ENCODE results near the gene STAU1.
A peak's percentile ranks its signal among the peaks of the same experiment; 100 is the strongest.
"Not testable (repeated sequence)": the region's sequence is repeated elsewhere in the genome, so short reads cannot be mapped to it uniquely, and the experiment has no call there.

STAU1 gene

DNA sequence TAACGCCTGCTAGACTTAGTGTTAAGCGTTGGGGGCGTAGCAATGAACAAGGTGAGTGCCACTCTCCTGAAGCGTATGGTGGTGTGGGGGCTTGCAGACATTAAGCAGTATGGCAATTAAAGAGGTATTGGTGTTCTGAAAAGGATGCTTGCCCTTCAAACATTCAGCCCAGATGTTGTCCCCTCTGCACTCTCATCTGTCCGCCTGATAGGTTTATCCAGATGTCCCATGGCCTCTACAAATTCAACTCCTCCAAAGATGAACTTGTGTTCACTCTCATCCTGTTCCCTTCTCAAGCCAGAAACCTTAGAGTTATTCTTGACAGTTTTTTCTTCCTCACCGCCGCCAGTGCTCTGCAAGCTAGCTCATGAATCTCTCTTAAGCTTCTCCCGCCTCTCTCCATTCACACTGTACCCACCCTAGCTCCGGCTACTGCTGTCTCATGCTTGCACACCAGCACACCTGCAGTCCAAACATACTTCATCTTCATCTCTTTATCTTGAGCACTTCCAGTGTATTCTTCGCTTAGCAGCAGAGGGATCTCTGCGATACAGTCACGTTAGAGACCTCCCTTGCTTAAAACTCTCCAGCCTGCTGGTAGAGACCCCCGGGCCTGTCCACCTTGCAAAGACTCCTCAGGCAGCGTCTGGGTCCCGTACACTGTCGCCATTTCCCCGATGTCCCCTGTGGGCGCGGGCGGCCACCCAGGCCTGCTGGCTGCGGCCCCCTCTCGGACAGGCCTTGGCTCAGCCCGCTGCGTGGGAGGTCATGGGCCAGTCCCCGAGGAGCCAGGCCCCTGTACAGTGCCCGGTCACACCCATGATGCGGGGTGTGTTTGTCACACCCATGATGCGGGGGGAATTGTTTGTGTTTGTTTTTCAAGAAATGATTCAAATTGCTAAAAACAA lies 32.0 kb upstream of the STAU1 start:
- Histone ChIP-seq H3K9ac (ENCODE audit: low read depth, low read length) (peak overlapping the region; percentile 89), H3K36me3 (ENCODE audit: insufficient read depth, low read length) (peaks cover 36% of the 10 kb centered on the region), H3K27me3 (ENCODE audit: control insufficient read depth, insufficient read depth, low read length) (no peaks in the 10 kb centered on the region), H3K9me3 (replicated peaks; ENCODE audit: low read length) (no peaks in the 10 kb centered on the region), H3K4me2 (ENCODE audit: low read length) (peak overlapping the region; percentile 87), H3K4me1 (ENCODE audit: control insufficient read depth, insufficient read depth, low read length) (peaks cover 18% of the 10 kb centered on the region), H3K4me3 (ENCODE audit: low read length) (peak overlapping the region; percentile 85)

DNA sequence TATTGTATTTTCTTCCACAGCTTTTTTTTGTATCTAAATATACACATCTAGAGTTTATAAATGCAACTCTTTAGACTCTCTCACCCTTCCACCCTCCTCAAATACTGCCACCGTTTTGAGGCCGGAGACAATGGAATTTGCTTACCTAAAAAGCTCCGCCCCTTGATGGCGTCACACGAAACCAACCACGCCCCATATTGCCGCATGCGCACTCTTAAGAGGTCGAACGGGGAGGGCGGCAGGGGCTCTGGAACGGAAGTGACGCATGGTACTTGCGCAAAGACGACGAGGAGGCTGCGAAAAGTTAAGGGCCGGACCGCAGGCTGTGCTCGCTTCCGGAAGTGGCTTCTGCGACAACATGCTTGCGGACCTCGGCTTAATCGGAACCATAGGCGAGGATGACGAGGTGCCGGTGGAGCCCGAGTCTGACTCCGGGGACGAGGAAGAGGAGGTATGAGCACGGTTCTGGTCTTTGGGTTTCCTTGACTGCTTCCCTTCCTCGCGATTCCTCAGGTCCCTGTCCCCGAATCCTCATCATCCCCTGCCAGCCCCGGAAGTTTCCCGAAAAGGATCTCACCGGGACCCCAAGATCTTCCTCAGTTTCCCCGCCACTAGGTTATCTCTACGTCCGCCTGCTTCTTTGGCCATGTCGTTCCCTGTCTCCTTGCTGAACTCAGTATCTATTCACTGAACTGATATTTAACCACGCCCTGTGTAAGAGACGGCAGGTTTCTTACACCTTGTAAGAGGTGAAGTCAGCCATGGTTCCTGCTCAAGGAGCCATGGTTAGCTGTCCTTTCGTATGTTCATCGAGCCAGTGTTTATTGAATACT lies 31.2 kb upstream of the STAU1 start, which contains the start of gene DDX27:
Gene DDX27, plus strand, starts transcription at position 326 of the 833 bp plus-strand sequence. Its CDS starts 33 bp downstream, at position 359.
- peak within 1 kb of the TSS; percentile 85 for H3K4me3 ChIP-seq (ENCODE audit: low read length)
- H3K27me3 ChIP-seq (ENCODE audit: control insufficient read depth, insufficient read depth, low read length): no peaks in the 10 kb centered on the region
- peaks cover 18% of the 10 kb centered on the region for H3K4me1 ChIP-seq (ENCODE audit: control insufficient read depth, insufficient read depth, low read length)
- H3K4me2 ChIP-seq (ENCODE audit: low read length): peak within 1 kb of the TSS; percentile 87
- peak within 1 kb of the TSS; percentile 89 for H3K9ac ChIP-seq (ENCODE audit: low read depth, low read length)
- H3K9me3 ChIP-seq (replicated peaks; ENCODE audit: low read length): no peaks in the 10 kb centered on the region
- H3K36me3 ChIP-seq (ENCODE audit: insufficient read depth, low read length): peaks cover 27% of the 10 kb centered on the region

DNA sequence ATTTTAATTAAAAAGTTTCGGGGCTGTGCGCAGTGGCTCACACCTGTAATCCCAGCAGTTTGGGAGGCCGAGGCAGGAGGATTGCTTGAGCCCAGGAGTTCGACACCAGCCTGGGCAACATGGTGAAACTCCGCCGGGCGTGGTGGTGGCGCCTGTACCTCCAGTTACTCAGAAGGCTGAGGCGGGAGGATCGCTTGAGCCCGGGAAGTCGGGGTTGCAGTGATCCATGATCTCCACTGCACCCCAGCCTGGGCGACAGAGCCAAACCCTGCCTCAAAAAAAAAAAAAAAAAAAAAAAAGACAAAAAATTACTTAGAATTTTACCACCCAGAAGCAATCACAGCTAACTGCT lies 30.6 kb upstream of the STAU1 start:
- peaks cover 22% of the 10 kb centered on the region for H3K36me3 ChIP-seq (ENCODE audit: insufficient read depth, low read length)

DNA sequence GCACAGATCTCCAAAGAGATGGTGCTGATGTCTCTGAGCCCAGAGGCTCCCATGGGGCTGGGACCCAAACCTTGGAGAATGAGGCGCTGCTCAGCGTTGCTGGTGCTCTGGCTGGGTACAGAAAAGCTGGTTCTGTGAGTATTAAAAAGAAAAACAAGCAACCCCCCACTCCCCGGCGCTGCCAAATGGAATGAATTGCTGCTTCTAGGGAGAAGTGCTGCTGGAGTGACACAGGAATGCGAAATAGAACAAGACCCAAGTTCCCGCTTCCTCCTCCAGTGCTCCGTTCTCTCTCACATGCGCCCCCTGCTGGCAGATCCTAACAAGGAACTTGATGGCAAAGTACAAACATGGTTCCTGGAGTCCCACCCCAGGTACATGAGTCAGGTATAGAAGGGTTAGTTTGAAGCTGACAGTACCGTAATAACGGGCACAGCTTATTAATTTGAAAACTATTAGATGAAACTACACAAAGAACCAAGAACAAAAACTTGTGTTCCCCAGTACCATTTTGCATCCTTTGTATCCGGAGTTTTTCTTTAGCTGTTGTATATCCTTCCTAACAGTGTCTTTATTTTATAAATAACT lies 29.0 kb upstream of the STAU1 start:
- H3K9me3 ChIP-seq (replicated peaks; ENCODE audit: low read length): no peaks in the 10 kb centered on the region
- no peaks in the 10 kb centered on the region for H3K27me3 ChIP-seq (ENCODE audit: control insufficient read depth, insufficient read depth, low read length)
- peak overlapping the region; percentile 75 for H3K4me2 ChIP-seq (ENCODE audit: low read length)
- H3K4me1 ChIP-seq (ENCODE audit: control insufficient read depth, insufficient read depth, low read length): peaks cover 18% of the 10 kb centered on the region
- H3K4me3 ChIP-seq (ENCODE audit: low read length): peak overlapping the region; percentile 39
- H3K36me3 ChIP-seq (ENCODE audit: insufficient read depth, low read length): peaks cover 10% of the 10 kb centered on the region
- no peak overlapping the region for H3K9ac ChIP-seq (ENCODE audit: low read depth, low read length)

More for the DNA sequence above, 30.6 kb upstream of the STAU1 start:
- Histone ChIP-seq H3K4me3 (ENCODE audit: low read length) (peak overlapping the region; percentile 85), H3K4me1 (ENCODE audit: control insufficient read depth, insufficient read depth, low read length) (peaks cover 18% of the 10 kb centered on the region), H3K4me2 (ENCODE audit: low read length) (peak overlapping the region; percentile 64), H3K9ac (ENCODE audit: low read depth, low read length) (peak overlapping the region; percentile 89)
- H3K9me3 ChIP-seq (replicated peaks; ENCODE audit: low read length); H3K27me3 ChIP-seq (ENCODE audit: control insufficient read depth, insufficient read depth, low read length): not testable (repeated sequence)

DNA sequence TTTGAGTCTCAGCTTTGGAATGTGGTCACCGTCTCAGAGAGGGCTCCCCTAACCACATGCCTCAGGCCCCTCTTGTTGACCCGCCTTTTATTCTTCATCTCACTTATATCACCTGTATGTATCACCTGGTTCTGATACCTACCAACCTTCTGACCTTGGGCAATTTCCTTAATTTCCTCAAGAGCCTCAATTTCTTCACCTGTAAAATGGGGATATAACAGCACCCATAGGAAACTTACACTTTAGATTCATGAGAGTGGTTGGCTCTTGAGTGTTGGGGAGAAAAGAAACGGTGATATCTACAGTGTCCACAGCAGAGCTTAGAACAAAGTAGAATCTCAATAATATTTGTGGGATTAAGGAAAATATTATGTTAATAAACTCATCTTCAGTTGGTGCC lies 27.1 kb upstream of the STAU1 start:
- H3K36me3 ChIP-seq (ENCODE audit: insufficient read depth, low read length): no peaks in the 10 kb centered on the region
- H3K27me3 ChIP-seq (ENCODE audit: control insufficient read depth, insufficient read depth, low read length): no peaks in the 10 kb centered on the region
- H3K9ac ChIP-seq (ENCODE audit: low read depth, low read length): no peak overlapping the region
- peaks cover 2% of the 10 kb centered on the region for H3K9me3 ChIP-seq (replicated peaks; ENCODE audit: low read length)
- no peak overlapping the region for H3K4me2 ChIP-seq (ENCODE audit: low read length)
- no peak overlapping the region for H3K4me3 ChIP-seq (ENCODE audit: low read length)
- peaks cover 8% of the 10 kb centered on the region for H3K4me1 ChIP-seq (ENCODE audit: control insufficient read depth, insufficient read depth, low read length)

DNA sequence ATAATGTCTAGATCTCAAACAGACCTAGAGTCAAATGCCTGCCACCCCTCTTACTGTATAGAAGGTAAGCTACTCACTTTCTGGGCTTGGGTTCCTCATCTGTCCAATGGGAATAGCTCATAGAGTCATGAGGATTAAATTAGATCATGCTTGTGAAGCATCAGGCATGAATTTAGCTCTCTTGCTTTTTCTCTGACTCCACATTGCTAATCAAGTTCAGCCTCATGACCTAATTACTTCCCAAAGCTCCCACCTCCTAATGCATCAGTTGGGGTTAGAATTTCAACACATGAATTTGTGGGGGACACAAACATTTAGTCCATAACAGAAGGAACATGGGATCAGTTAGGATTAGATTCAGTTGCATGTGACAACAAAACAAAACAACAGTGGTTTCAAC lies 26.4 kb upstream of the STAU1 start:
- Histone ChIP-seq H3K4me3 (ENCODE audit: low read length) (no peak overlapping the region), H3K9me3 (replicated peaks; ENCODE audit: low read length) (peaks cover 5% of the 10 kb centered on the region), H3K4me2 (ENCODE audit: low read length) (no peak overlapping the region), H3K4me1 (ENCODE audit: control insufficient read depth, insufficient read depth, low read length) (peaks cover 6% of the 10 kb centered on the region), H3K36me3 (ENCODE audit: insufficient read depth, low read length) (no peaks in the 10 kb centered on the region), H3K9ac (ENCODE audit: low read depth, low read length) (no peak overlapping the region), H3K27me3 (ENCODE audit: control insufficient read depth, insufficient read depth, low read length) (no peaks in the 10 kb centered on the region)

DNA sequence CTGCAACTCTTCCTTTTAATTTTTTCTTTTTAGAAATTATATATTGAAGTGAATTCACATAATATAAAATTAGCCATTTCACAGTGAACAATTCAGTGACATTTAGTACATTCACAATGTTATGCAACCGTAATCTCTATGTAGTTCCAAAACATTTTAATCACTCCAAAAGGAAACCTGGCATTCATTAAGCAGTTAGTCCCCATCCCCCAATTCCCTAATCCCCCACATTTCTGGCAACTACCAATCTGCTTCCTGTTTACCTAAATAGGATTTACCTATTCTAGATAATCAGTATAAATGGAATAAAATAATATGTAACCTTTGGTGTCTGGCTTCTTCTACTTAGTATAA lies 22.6 kb upstream of the STAU1 start:
- Histone ChIP-seq H3K36me3 (ENCODE audit: insufficient read depth, low read length) (no peaks in the 10 kb centered on the region), H3K27me3 (ENCODE audit: control insufficient read depth, insufficient read depth, low read length) (no peaks in the 10 kb centered on the region), H3K4me2 (ENCODE audit: low read length) (no peak overlapping the region), H3K9ac (ENCODE audit: low read depth, low read length) (no peak overlapping the region), H3K9me3 (replicated peaks; ENCODE audit: low read length) (peaks cover 5% of the 10 kb centered on the region), H3K4me1 (ENCODE audit: control insufficient read depth, insufficient read depth, low read length) (no peaks in the 10 kb centered on the region), H3K4me3 (ENCODE audit: low read length) (no peak overlapping the region)

DNA sequence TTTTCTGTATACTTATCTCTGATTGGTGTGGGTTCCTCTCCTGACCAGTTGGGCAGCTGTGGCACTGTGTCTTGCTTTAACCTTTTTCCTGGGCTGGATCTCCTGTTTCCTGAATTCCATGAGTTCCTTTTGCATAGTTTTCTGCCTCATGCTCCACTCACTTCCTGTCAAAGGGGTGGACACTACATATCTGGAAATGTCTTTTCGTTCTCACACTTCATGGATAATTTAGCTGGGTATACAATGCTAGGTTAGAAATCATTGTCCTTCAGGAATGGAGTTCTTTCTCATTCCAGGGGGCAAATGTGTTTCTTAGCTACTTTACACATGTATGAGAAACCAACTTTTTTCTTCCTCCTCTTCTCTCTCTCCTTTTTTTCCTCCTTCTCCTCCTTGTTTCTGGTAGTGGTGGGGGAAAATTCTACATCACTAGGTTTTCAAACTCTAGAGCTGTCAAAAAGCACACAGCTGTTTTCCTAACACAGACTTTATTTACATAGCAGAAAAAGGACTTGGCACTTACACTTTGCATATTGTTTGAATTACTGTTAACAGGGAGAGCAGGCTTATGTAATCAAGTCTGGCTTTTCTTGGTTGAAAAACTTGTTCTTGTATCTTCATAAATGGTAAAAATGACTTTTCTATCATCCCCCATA lies 22.1 kb upstream of the STAU1 start:
- peaks cover 5% of the 10 kb centered on the region for H3K9me3 ChIP-seq (replicated peaks; ENCODE audit: low read length)
- no peak overlapping the region for H3K9ac ChIP-seq (ENCODE audit: low read depth, low read length)
- H3K36me3 ChIP-seq (ENCODE audit: insufficient read depth, low read length): no peaks in the 10 kb centered on the region
- H3K27me3 ChIP-seq (ENCODE audit: control insufficient read depth, insufficient read depth, low read length): no peaks in the 10 kb centered on the region
- H3K4me1 ChIP-seq (ENCODE audit: control insufficient read depth, insufficient read depth, low read length): no peaks in the 10 kb centered on the region
- H3K4me2 ChIP-seq (ENCODE audit: low read length): no peak overlapping the region
- H3K4me3 ChIP-seq (ENCODE audit: low read length): no peak overlapping the region

DNA sequence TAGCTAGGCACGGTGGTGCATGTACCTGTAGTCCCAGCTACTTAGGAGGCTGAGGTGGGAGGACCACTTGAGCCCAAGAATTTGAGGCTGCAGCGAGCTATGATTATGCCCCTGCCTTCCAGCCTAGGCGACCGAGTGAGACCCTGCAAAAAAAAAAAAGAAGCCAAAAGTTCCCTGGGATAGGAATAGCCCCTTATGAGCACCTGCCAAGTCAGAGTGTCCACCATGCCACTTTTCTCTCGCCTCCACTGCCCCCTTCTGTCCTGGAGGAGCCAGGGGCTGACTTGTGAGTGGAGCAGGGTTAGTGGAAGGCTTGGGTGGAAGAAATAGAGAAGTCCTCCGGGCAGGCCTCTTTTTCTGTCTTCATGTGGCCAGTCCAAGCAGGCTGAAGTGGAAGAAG lies 18.9 kb upstream of the STAU1 start:
- H3K9ac ChIP-seq (ENCODE audit: low read depth, low read length): no peak overlapping the region
- H3K4me1 ChIP-seq (ENCODE audit: control insufficient read depth, insufficient read depth, low read length): no peaks in the 10 kb centered on the region
- no peaks in the 10 kb centered on the region for H3K36me3 ChIP-seq (ENCODE audit: insufficient read depth, low read length)
- H3K4me3 ChIP-seq (ENCODE audit: low read length): no peak overlapping the region
- H3K4me2 ChIP-seq (ENCODE audit: low read length): no peak overlapping the region
- peaks cover 5% of the 10 kb centered on the region for H3K9me3 ChIP-seq (replicated peaks; ENCODE audit: low read length)
- H3K27me3 ChIP-seq (ENCODE audit: control insufficient read depth, insufficient read depth, low read length): no peaks in the 10 kb centered on the region

DNA sequence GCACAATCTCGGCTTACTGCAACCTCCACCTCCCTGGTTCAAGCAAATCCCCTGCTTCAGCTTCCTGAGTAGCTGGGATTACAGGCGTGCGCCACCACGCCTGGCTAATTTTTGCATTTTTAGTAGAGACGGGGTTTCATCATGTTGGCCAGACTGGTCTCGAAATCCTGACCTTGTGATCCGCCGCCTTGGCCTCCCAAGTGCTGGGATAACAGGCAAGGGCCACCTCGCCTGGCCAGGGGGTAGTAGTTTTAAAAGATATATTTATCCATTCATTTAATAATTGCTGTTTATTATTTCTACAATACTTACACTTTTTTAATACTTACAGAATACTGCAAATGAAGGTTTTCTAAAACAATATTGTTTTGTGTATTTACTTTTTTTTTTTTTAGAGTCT lies 15.6 kb upstream of the STAU1 start:
- Histone ChIP-seq H3K4me3 (ENCODE audit: low read length) (no peak overlapping the region), H3K36me3 (ENCODE audit: insufficient read depth, low read length) (no peaks in the 10 kb centered on the region), H3K27me3 (ENCODE audit: control insufficient read depth, insufficient read depth, low read length) (no peaks in the 10 kb centered on the region), H3K9me3 (replicated peaks; ENCODE audit: low read length) (no peaks in the 10 kb centered on the region), H3K4me2 (ENCODE audit: low read length) (no peak overlapping the region), H3K9ac (ENCODE audit: low read depth, low read length) (no peak overlapping the region), H3K4me1 (ENCODE audit: control insufficient read depth, insufficient read depth, low read length) (no peaks in the 10 kb centered on the region)

DNA sequence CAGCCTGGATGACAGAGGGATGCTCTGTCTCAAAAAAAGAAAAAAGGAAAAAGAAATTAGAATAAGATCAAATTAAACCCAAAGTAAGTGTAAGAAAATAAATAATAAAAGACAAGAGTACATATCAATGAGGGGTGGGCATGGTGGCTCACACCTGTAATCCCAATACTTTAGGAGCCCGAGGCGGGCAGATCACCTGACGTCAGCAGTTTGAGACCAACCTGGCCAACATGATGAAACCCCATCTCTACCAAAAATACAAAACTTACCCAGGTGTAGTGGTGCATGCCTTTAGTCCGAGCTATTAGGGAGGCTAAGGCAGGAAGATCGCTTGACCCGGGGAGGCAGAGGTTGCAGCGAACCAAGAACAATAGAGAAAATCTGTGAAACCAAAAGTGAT lies 14.9 kb upstream of the STAU1 start:
- Histone ChIP-seq H3K36me3 (ENCODE audit: insufficient read depth, low read length) (no peaks in the 10 kb centered on the region), H3K4me1 (ENCODE audit: control insufficient read depth, insufficient read depth, low read length) (no peaks in the 10 kb centered on the region), H3K27me3 (ENCODE audit: control insufficient read depth, insufficient read depth, low read length) (no peaks in the 10 kb centered on the region), H3K9me3 (replicated peaks; ENCODE audit: low read length) (no peaks in the 10 kb centered on the region), H3K4me2 (ENCODE audit: low read length) (no peak overlapping the region), H3K9ac (ENCODE audit: low read depth, low read length) (no peak overlapping the region), H3K4me3 (ENCODE audit: low read length) (no peak overlapping the region)

All from skeletal muscle satellite cell (primary cell).